Suprapubic skin (tissue), 4 donors: ENCODE results near the gene COL3A1.

Experiments
- CTCF ChIP-seq, 2 donors: fragments of 200-600 bp in 1 of 2; fragments of 450-650 bp in 1 of 2; sonication (generic) in 1 of 2; IDR thresholded peaks; one replicate each; pipeline ENCODE4 v1.5.1; 2016 to 2019; ENCODE audit warnings: antibody characterized with exemption in 2 of 2, mild to moderate bottlenecking in 1 of 2, moderate library complexity in 1 of 2
- EP300 ChIP-seq: sonication (generic); formaldehyde crosslinking; IDR thresholded peaks from one replicate; pipeline ENCODE4 v1.6.1; 2017; ENCODE audit warnings: antibody characterized with exemption
- POLR2A ChIP-seq, 2 donors: fragments of 450-650 bp; IDR thresholded peaks; one replicate each; pipeline ENCODE4 v1.6.1; 2017; ENCODE audit warnings: antibody characterized with exemption in 2 of 2, mild to moderate bottlenecking in 2 of 2, moderate library complexity in 2 of 2
- POLR2AphosphoS5 ChIP-seq, 3 donors: sonication (generic); formaldehyde crosslinking; IDR thresholded peaks; one replicate each; pipeline ENCODE4 v1.6.1; 2017; ENCODE audit warnings: antibody characterized with exemption in 3 of 3

- no peak for TF ChIP-seq CTCF (IDR thresholded peaks at IDR 0.05)
- TF ChIP-seq POLR2A (IDR thresholded peaks at IDR 0.05), result no peak
- no peak for TF ChIP-seq EP300
- TF ChIP-seq POLR2AphosphoS5 (IDR thresholded peaks at IDR 0.05), result no peak
Measured at GRCh38 chr2:189048189-189048588, 74.0 kb downstream of the COL3A1 start.
